GM23248 (cell line): Measurements from ENCODE around the gene LCN15. TPM values are rescaled to one million over a fixed set of nuclear protein-coding genes. Genes with fewer than 3 reads are reported as not detected.

ENCODE experiments used
- DNase-seq: peaks from one replicate; pipeline ENCODE4 v3.0.0-alpha.2; 2015
- H2AFZ ChIP-seq: fragments of 200-600 bp; sonication (generic); 2 replicates; pipeline ENCODE4 v1.6.1; 2016; ENCODE audit warnings: antibody characterized with exemption
- H3F3A ChIP-seq: fragments of 200-600 bp; sonication (generic); 2 replicates; pipeline ENCODE4 v1.6.1; 2016; ENCODE audit warnings: mild to moderate bottlenecking, antibody characterized with exemption, mixed run types; ENCODE audit not compliant: insufficient read depth
- H3K27ac ChIP-seq: fragments of 200-600 bp; sonication (generic); 2 replicates; pipeline ENCODE4 v1.5.1; 2016; ENCODE audit warnings: mild to moderate bottlenecking
- H3K27me3 ChIP-seq: fragments of 200-600 bp; sonication (generic); replicated peaks from 2 replicates; pipeline ENCODE4 v1.6.1; 2016; ENCODE audit warnings: mild to moderate bottlenecking; ENCODE audit not compliant: insufficient read depth
- H3K36me3 ChIP-seq: fragments of 200-600 bp; sonication (generic); 2 replicates; pipeline ENCODE4 v1.6.1; 2016; ENCODE audit warnings: low read depth, mild to moderate bottlenecking
- H3K4me1 ChIP-seq: fragments of 200-600 bp; sonication (generic); 2 replicates; pipeline ENCODE4 v1.6.1; 2016; ENCODE audit warnings: mild to moderate bottlenecking; ENCODE audit not compliant: insufficient read depth
- H3K4me2 ChIP-seq: fragments of 200-600 bp; sonication (generic); one replicate; pipeline ENCODE4 v1.6.1; 2016; ENCODE audit warnings: mild to moderate bottlenecking; ENCODE audit not compliant: unreplicated experiment
- H3K4me3 ChIP-seq: fragments of 200-600 bp; sonication (generic); 2 replicates; pipeline ENCODE4 v1.5.1; 2016; ENCODE audit warnings: mild to moderate bottlenecking
- H3K79me2 ChIP-seq: fragments of 200-600 bp; sonication (generic); 2 replicates; pipeline ENCODE4 v1.6.1; 2016; ENCODE audit warnings: mild to moderate bottlenecking; ENCODE audit not compliant: insufficient read depth
- H3K9ac ChIP-seq: fragments of 200-600 bp; sonication (generic); 2 replicates; pipeline ENCODE4 v1.6.1; 2016; ENCODE audit warnings: mild to moderate bottlenecking
- H3K9me2 ChIP-seq: fragments of 200-600 bp; sonication (generic); 2 replicates; pipeline ENCODE4 v1.6.1; 2016; ENCODE audit warnings: mixed run types, mild to moderate bottlenecking, moderate library complexity; ENCODE audit not compliant: insufficient read depth
- H3K9me3 ChIP-seq: fragments of 200-600 bp; sonication (generic); one replicate; pipeline ENCODE4 v1.6.1; 2017; ENCODE audit warnings: low read depth
- H4K20me1 ChIP-seq: fragments of 200-600 bp; sonication (generic); 2 replicates; pipeline ENCODE4 v1.6.0; 2016; ENCODE audit not compliant: insufficient read depth
- EZH2 ChIP-seq: fragments of 200-600 bp; sonication (generic); IDR thresholded peaks from 2 replicates; pipeline ENCODE4 v1.6.1; 2018; ENCODE audit warnings: antibody characterized with exemption, mild to moderate bottlenecking; ENCODE audit not compliant: insufficient read depth, poor library complexity, severe bottlenecking
- EZH2phosphoT487 ChIP-seq: fragments of 200-600 bp; sonication (generic); IDR thresholded peaks from 2 replicates; pipeline ENCODE4 v1.6.1; 2018; ENCODE audit warnings: antibody characterized with exemption, moderate library complexity, mild to moderate bottlenecking, low read depth; ENCODE audit not compliant: insufficient read depth
- WGBS, 2 experiments: methylation state at CpG; one replicate each; pipeline ENCODE4 v1.1.6; 2015 to 2017; ENCODE audit warnings: low lambda C conversion rate in 2 of 2, low coverage in 1 of 2; ENCODE audit errors: missing lambda C conversion rate in 2 of 2; 5-methylcytosine and 5-hydroxymethylcytosine counted together
- in situ Hi-C: fragments of 300-500 bp; cut with MboI; formaldehyde crosslinking; loops from 2 replicates; pipeline ENCODE4 v1.15.0; 2020
- polyA plus RNA-seq: library from polyadenylated mRNA; unstranded; fragments of >200 nt; fragmentation: Nextera tagmentation; extraction: Ambion mirVana; gene quantifications from 2 replicates; pipeline ENCODE4 v1.2.1, GENCODE V29; 2016
- total RNA-seq: library from RNA; depleted of rRNA; stranded (reverse); fragments of >200 nt; shearing (Covaris generic); gene quantifications from 2 replicates; pipeline ENCODE4 v1.2.3, GENCODE V29; 2014

LCN15 gene
- total and polyA plus RNA-seq, 2 experiments from 2014 or later = not detected

DNA sequence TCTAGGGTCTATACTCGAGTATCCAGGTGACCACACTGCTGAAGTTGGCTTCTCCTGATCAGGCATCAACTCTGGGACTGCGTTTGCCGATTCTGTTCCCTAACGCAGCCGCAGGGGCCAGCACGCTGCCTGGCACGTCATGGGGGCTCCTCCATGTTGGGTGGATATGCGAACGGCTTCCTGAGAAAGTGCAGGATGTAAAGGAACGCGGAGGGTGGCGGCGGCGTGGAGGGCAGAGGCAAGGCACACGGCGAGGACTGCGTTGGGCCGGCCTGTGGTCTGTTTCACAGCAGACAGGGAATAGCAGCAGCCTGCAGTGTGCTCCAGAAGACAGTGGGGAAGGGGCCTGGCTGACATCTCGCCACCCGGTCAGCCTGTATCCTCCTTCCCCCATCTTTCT lies 25.4 kb downstream of the LCN15 start:
- Histone ChIP-seq H4K20me1 (no peaks in the 10 kb centered on the region), H3F3A (no peaks in the 10 kb centered on the region), H3K27ac (no peak overlapping the region), H3K4me1 (no peaks in the 10 kb centered on the region), H2AFZ (no peak overlapping the region), H3K9ac (no peak overlapping the region), H3K36me3 (no peaks in the 10 kb centered on the region), H3K27me3 (peaks cover 19% of the 10 kb centered on the region), H3K4me3 (no peak overlapping the region), H3K9me2 (no peaks in the 10 kb centered on the region), H3K9me3 (no peaks in the 10 kb centered on the region), H3K4me2 (no peak overlapping the region), H3K79me2 (no peaks in the 10 kb centered on the region)
- WGBS, 2 experiments = 84 to 85% methylated on average over 20 of the region's 20 CpGs
- in situ Hi-C loops = no loop called here
- no peak for DNase-seq
- TF ChIP-seq EZH2 (no peak), EZH2phosphoT487 (no peak)

DNA sequence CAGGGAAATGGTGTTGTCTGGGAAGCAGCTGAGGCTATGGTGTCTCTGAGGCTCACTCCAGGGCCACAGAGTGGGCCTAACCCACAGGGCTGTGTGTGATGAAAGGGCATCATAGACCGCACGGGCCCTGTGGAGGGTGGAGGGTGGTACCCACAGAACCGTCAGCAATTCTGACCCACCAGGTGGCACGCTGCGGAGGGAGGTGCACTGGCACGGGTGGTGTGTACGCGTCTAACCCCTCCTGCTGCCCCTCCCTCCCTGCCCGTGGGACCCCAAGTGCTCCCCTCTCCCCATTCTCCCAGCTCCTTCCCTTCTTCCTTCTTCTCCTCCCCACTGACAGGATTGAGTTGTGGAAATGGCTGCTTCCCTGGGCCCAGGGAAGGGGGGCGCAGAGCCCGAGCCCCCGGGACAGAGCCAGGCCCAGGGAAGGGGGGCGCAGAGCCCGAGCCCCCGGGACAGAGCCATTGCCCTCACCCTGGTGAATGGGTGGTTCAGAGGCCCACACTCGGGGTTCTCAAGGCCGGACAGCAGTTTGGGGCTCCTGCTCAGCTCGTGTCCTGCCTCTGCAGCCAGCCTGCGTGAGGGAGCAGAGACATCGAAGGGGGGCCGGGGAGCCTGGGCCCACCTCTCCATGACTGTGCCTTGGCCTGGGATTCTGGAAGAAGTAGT lies 28.4 kb downstream of the LCN15 start:
- in situ Hi-C loops = no loop called here
- Histone ChIP-seq H2AFZ (no peak overlapping the region), H3K9me2 (no peaks in the 10 kb centered on the region), H3K9ac (no peak overlapping the region), H3F3A (no peaks in the 10 kb centered on the region), H3K27me3 (peaks cover 11% of the 10 kb centered on the region; the same call in 1 of the 2 replicates), H3K79me2 (peaks cover 12% of the 10 kb centered on the region), H3K27ac (no peak overlapping the region), H3K4me1 (no peaks in the 10 kb centered on the region), H3K4me3 (no peak overlapping the region), H3K4me2 (no peak overlapping the region), H3K36me3 (no peaks in the 10 kb centered on the region), H3K9me3 (no peaks in the 10 kb centered on the region), H4K20me1 (no peaks in the 10 kb centered on the region)
- 69 to 70% methylated on average over 19 to 21 of the region's 21 CpGs for WGBS, 2 experiments
- no peak for DNase-seq
- TF ChIP-seq EZH2phosphoT487 = no peak
- TF ChIP-seq EZH2 = no peak

DNA sequence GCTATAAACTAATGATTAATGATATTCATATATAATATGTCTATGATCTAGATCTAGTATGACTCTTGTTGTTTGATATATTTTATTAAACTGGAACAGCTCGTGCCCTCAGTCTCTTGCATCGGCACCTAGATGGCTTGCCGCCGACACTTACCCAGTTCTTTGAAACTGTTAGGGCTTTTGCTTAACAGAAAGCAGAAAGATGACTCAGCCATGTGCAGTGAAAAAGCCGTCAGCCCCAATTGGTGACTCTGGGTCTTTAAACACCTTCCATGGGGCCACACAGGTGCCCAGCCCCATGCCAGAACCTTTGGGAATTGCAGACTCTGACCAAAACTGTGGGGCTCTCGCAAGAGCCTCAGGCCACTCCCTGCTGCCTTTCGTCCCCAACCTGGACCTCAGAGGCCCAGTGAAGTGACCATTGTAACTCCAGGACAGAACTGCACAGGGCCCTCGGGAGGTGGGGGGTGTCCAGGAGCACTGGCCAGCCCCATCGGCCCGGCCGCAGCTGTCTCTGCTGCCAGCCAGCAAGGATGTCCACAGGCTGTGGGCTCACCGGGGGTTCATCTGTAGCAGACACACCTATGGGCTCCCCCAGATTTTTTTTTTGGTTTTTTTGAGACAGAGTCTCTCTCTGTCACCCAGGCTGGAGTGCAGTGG lies 29.4 kb downstream of the LCN15 start:
- 75 to 79% methylated on average over 12 of the region's 12 CpGs for WGBS, 2 experiments
- Histone ChIP-seq H3K36me3 (no peaks in the 10 kb centered on the region), H3K27me3 (peaks cover 8% of the 10 kb centered on the region; the same call in 1 of the 2 replicates), H3F3A (no peaks in the 10 kb centered on the region), H3K4me2 (no peak overlapping the region), H2AFZ (no peak overlapping the region), H3K4me3 (no peak overlapping the region), H3K79me2 (peaks cover 22% of the 10 kb centered on the region), H3K27ac (no peak overlapping the region), H3K4me1 (no peaks in the 10 kb centered on the region), H3K9me3 (no peaks in the 10 kb centered on the region), H3K9ac (no peak overlapping the region), H3K9me2 (no peaks in the 10 kb centered on the region), H4K20me1 (no peaks in the 10 kb centered on the region)
- no peak for TF ChIP-seq EZH2phosphoT487
- no peak for TF ChIP-seq EZH2
- in situ Hi-C loops = no loop called here
- DNase-seq = no peak

DNA sequence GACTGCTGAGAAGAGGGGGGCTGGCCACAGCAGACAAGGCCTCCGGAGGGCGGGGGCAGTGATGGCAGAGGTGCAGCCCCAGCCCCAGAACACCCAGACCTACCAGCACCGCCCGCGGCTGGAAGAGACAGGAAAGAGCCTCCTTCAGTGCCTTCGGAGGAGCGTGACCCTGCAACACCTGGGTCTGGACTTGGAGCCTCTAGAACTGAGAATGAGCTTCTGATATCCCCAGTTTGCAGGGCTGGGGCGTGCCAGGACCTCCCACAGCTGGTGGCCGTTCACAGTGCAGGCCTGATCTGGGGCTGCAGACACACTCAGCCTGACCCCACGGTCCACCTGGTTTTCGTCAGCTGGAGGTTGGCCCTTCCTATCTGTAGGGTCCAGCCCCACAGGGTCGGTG lies 30.7 kb downstream of the LCN15 start:
- Histone ChIP-seq H3K36me3 (no peaks in the 10 kb centered on the region), H2AFZ (no peak overlapping the region), H3K9me2 (no peaks in the 10 kb centered on the region), H3F3A (0 out of 2 replicates have a peak, but pooled peaks cover 4% of the 10 kb centered on the region), H3K27ac (no peak overlapping the region), H4K20me1 (no peaks in the 10 kb centered on the region), H3K79me2 (peaks cover 32% of the 10 kb centered on the region), H3K9ac (no peak overlapping the region), H3K4me3 (no peak overlapping the region), H3K4me1 (peaks cover 4% of the 10 kb centered on the region; the same call in 1 of the 2 replicates), H3K9me3 (no peaks in the 10 kb centered on the region), H3K4me2 (no peak overlapping the region), H3K27me3 (peaks cover 5% of the 10 kb centered on the region; the same call in 1 of the 2 replicates)
- DNase-seq = no peak
- TF ChIP-seq EZH2phosphoT487 (no peak), EZH2 (no peak)
- in situ Hi-C loops = no loop called here
- 74 to 77% methylated on average over 12 of the region's 12 CpGs for WGBS, 2 experiments
